HCT116 (cell line): ENCODE results near the gene CAPZB. TPM values are rescaled to one million over a fixed set of nuclear protein-coding genes. Genes with fewer than 3 reads are reported as not detected.

Experiments used
- ATAC-seq: fragments of 200-7000 bp; cut with Tn5 transposase; 2 replicates; pipeline ENCODE4 v1.9.1; 2020; ENCODE audit warnings: mild to moderate bottlenecking, moderate library complexity
- BruUV-seq: library from RNA; stranded (reverse); fragments of 400-500 nt; replicated peaks from 2 replicates; lab custom pipeline; 2021; lab: Mats Ljungman, UMichigan
- CTCF ChIA-PET: fragments of 300-600 bp; sonication (Branson Sonifier 250); formaldehyde crosslinking; loops from one replicate; lab custom pipeline; 2021; ENCODE audit warnings: antibody characterized with exemption; lab: Charles Lee
- POLR2A ChIA-PET: fragments of 300-600, 350-600 bp; sonication (Branson Sonifier 250); formaldehyde crosslinking; loops from one replicate; lab custom pipeline; 2021; ENCODE audit warnings: antibody characterized with exemption; lab: Charles Lee
- RAD21 ChIA-PET, 2 experiments: fragments of 300-600 bp; sonication (Branson Sonifier 250); formaldehyde crosslinking; loops; one replicate each; lab custom pipeline; 2023; ENCODE audit warnings: low total read pairs in 2 of 2; ENCODE audit not compliant: uncharacterized antibody in 2 of 2, unreplicated experiment in 2 of 2, low non-redundant PET in 1 of 2; lab: Charles Lee
- DNase-seq: peaks from one replicate; pipeline ENCODE4 v3.0.0-alpha.2; 2010; ENCODE audit warnings: low read depth, low spot score
- H2AFZ ChIP-seq: fragments of 200-600 bp; shearing (Covaris generic), sonication (generic); 2 replicates; pipeline ENCODE4 v1.6.1; 2017; ENCODE audit warnings: low read depth, mixed run types, mixed read lengths, antibody characterized with exemption, low read length; ENCODE audit not compliant: poor library complexity, severe bottlenecking
- H3K27ac ChIP-seq: 2 replicates; pipeline ENCODE4 v1.5.1; 2012; ENCODE audit warnings: low read depth, low read length
- H3K27me3 ChIP-seq: fragments of 200-600 bp; sonication (generic); 2 replicates; pipeline ENCODE4 v1.6.1; 2016; ENCODE audit warnings: mixed run types, low read length, mixed read lengths; ENCODE audit not compliant: insufficient read depth
- H3K36me3 ChIP-seq, 2 experiments: fragments of 200-500 bp in 1 of 2; fragments of 200-600 bp in 1 of 2; sonication (Bioruptor generic) in 1 of 2; sonication (generic) in 1 of 2; 2 replicates each; pipeline versions ENCODE4 v1.5.1 to v1.6.1; 2014 to 2016; ENCODE audit warnings: low read length in 2 of 2, inconsistent platforms in 1 of 2, mixed read lengths in 1 of 2, mixed run types in 1 of 2; ENCODE audit not compliant: insufficient read depth in 2 of 2, control insufficient read depth in 1 of 2
- H3K4me1 ChIP-seq, 2 experiments: fragments of 200-600 bp in 1 of 2; sonication (generic) in 1 of 2; 2 replicates each; pipeline versions ENCODE4 v1.5.1 to v1.6.1; 2012 to 2017; ENCODE audit warnings: low read length in 2 of 2, inconsistent platforms in 1 of 2, mild to moderate bottlenecking in 1 of 2, mixed read lengths in 1 of 2, mixed run types in 1 of 2, moderate library complexity in 1 of 2; ENCODE audit not compliant: insufficient read depth in 2 of 2, control insufficient read depth in 1 of 2
- H3K4me2 ChIP-seq: fragments of 200-600 bp; sonication (generic); 2 replicates; pipeline ENCODE4 v1.6.1; 2017; ENCODE audit warnings: mixed run types, low read length, mixed read lengths
- H3K4me3 ChIP-seq, 2 experiments: fragments of 200-600 bp in 1 of 2; sonication (generic) in 1 of 2; replicated peaks in 1 of 2; 2 replicates each; pipeline ENCODE4 v1.5.1; 2011 to 2016; ENCODE audit warnings: low read length in 2 of 2, control low read depth in 1 of 2, low read depth in 1 of 2, mild to moderate bottlenecking in 1 of 2, mixed read lengths in 1 of 2, mixed run types in 1 of 2
- H3K79me2 ChIP-seq: fragments of 200-600 bp; sonication (generic); 2 replicates; pipeline ENCODE4 v1.6.1; 2017; ENCODE audit warnings: mild to moderate bottlenecking, mixed run types, low read length, moderate library complexity, mixed read lengths; ENCODE audit not compliant: insufficient read depth
- H3K9ac ChIP-seq: fragments of 200-600 bp; sonication (generic); 2 replicates; pipeline ENCODE4 v1.6.1; 2016; ENCODE audit warnings: low read length, mixed read lengths
- H3K9me2 ChIP-seq: fragments of 200-600 bp; sonication (generic), shearing (Covaris generic); 2 replicates; pipeline ENCODE4 v1.6.1; 2017; ENCODE audit warnings: mixed run types, mild to moderate bottlenecking, moderate library complexity; ENCODE audit not compliant: insufficient read depth
- H3K9me3 ChIP-seq, 2 experiments: fragments of 200-500 bp in 1 of 2; fragments of 200-600 bp in 1 of 2; sonication (Bioruptor generic) in 1 of 2; sonication (generic) in 1 of 2; 2 replicates each; pipeline ENCODE4 v1.6.1; 2014 to 2017; ENCODE audit warnings: low read length in 2 of 2, mixed read lengths in 2 of 2, inconsistent platforms in 1 of 2, low read depth in 1 of 2, mild to moderate bottlenecking in 1 of 2, mixed run types in 1 of 2, moderate library complexity in 1 of 2; ENCODE audit not compliant: control insufficient read depth in 1 of 2, insufficient read depth in 1 of 2
- H4K20me1 ChIP-seq: fragments of 200-600 bp; sonication (generic), shearing (Covaris generic); 2 replicates; pipeline ENCODE4 v1.6.1; 2017; ENCODE audit warnings: mixed run types, mild to moderate bottlenecking, moderate library complexity; ENCODE audit not compliant: insufficient read depth
- CBX3 ChIP-seq: IDR thresholded peaks from 2 replicates; pipeline ENCODE4 v1.6.1; 2012; ENCODE audit warnings: low read depth
- ELF1 ChIP-seq: IDR thresholded peaks from 2 replicates; pipeline ENCODE4 v1.6.1; 2012; ENCODE audit warnings: low read depth, borderline replicate concordance
- FOSL1 ChIP-seq: IDR thresholded peaks from 2 replicates; pipeline ENCODE4 v1.6.1; 2012; ENCODE audit warnings: low read depth
- JUND ChIP-seq: IDR thresholded peaks from 2 replicates; pipeline ENCODE4 v1.6.1; 2012
- POLR2A ChIP-seq: IDR thresholded peaks from 2 replicates; pipeline ENCODE4 v1.7.0; 2011; ENCODE audit warnings: borderline replicate concordance; ENCODE audit not compliant: insufficient read depth, insufficient read length; ENCODE audit errors: extremely low read depth
- SP1 ChIP-seq: IDR thresholded peaks from 2 replicates; pipeline ENCODE4 v1.6.1; 2012; ENCODE audit warnings: low read depth
- SRF ChIP-seq: IDR thresholded peaks from 2 replicates; pipeline ENCODE4 v1.6.1; 2012; ENCODE audit warnings: low read depth
- TCF7L2 ChIP-seq: IDR thresholded peaks from 2 replicates; pipeline ENCODE4 v1.7.0; 2011; ENCODE audit warnings: borderline replicate concordance, inconsistent platforms; ENCODE audit not compliant: insufficient read depth, insufficient read length; ENCODE audit errors: extremely low read depth
- ZFX ChIP-seq: fragments of 450-650 bp; IDR thresholded peaks from 2 replicates; pipeline ENCODE4 v1.6.1; 2017
- ZNF274 ChIP-seq: fragments of 200-500 bp; sonication (Bioruptor generic); IDR thresholded peaks from 2 replicates; pipeline ENCODE4 v1.6.1; 2014; ENCODE audit warnings: mild to moderate bottlenecking, low read depth, low read length, inconsistent platforms
- intact Hi-C: fragments of 100-400 bp; cut with micrococcal nuclease; formaldehyde crosslinking; loops from 2 replicates; pipeline ENCODE4 v1.10.0; 2022
- total RNA-seq: library from RNA; stranded (reverse); gene quantifications from one replicate; pipeline ENCODE4 v1.2.1, GENCODE V29; 2021; ENCODE audit not compliant: unreplicated experiment
- TF ChIP-seq, protein P1 (sequence below): IDR thresholded peaks from 2 replicates; pipeline ENCODE4 v1.6.1; 2012
- TF ChIP-seq, protein P2 (sequence below): IDR thresholded peaks from 2 replicates; pipeline ENCODE4 v1.6.1; 2012; ENCODE audit warnings: low read depth
- TF ChIP-seq, protein P3 (sequence below): IDR thresholded peaks from 2 replicates; pipeline ENCODE4 v1.6.1; 2011; ENCODE audit warnings: mild to moderate bottlenecking, low read length, moderate library complexity; ENCODE audit not compliant: insufficient replicate concordance; ENCODE audit errors: extremely low read depth

CAPZB gene
- total RNA-seq, 1 experiment from 2014 or later: 203 TPM

DNA sequence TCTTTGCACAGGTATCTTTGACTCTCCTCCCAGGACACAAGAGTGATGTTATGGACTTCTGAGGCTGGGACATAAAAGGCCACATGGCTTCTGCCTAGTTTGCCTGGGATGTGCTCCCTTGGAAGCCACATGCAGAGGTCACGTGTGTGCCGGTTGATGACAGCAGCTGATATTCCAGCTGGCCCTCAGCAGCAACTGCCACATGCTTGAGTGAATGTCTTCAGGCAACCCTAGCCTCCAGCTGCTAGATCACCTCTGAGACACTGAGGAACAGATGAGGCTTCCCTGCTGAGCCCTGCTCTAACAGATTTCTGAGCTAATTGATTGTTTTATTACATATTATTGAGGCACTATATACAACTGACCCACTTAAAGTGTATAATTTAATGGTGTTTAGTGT is 185.1 kb downstream of the CAPZB start:
- Histone ChIP-seq H2AFZ (no peak overlapping the region), H3K27me3 (no peaks in the 10 kb centered on the region), H3K79me2 (no peaks in the 10 kb centered on the region), H3K9me3 (peaks cover 0 to under 1% of the 10 kb centered on the region in 2 experiments; a peak in 1 of 4 replicates), H3K4me1 (no peaks in the 10 kb centered on the region), H3K9ac (no peak overlapping the region), H3K9me2 (no peaks in the 10 kb centered on the region), H4K20me1 (no peaks in the 10 kb centered on the region), H3K4me2 (no peak overlapping the region), H3K36me3 (peaks cover 17 to 18% of the 10 kb centered on the region in 2 experiments), H3K27ac (no peak overlapping the region), H3K4me3 (no peak overlapping the region)
- DNase-seq (no peak), ATAC-seq (no peak)
- ChIA-PET POLR2A (no interaction called here), RAD21 (no interaction called here), CTCF (no interaction called here)
- TF ChIP-seq ZNF274 (no peak), FOSL1 (no peak), ELF1 (no peak)
- TF ChIP-seq, protein P1, sequence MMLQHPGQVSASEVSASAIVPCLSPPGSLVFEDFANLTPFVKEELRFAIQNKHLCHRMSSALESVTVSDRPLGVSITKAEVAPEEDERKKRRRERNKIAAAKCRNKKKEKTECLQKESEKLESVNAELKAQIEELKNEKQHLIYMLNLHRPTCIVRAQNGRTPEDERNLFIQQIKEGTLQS: no peak
- TF ChIP-seq, protein P2, sequence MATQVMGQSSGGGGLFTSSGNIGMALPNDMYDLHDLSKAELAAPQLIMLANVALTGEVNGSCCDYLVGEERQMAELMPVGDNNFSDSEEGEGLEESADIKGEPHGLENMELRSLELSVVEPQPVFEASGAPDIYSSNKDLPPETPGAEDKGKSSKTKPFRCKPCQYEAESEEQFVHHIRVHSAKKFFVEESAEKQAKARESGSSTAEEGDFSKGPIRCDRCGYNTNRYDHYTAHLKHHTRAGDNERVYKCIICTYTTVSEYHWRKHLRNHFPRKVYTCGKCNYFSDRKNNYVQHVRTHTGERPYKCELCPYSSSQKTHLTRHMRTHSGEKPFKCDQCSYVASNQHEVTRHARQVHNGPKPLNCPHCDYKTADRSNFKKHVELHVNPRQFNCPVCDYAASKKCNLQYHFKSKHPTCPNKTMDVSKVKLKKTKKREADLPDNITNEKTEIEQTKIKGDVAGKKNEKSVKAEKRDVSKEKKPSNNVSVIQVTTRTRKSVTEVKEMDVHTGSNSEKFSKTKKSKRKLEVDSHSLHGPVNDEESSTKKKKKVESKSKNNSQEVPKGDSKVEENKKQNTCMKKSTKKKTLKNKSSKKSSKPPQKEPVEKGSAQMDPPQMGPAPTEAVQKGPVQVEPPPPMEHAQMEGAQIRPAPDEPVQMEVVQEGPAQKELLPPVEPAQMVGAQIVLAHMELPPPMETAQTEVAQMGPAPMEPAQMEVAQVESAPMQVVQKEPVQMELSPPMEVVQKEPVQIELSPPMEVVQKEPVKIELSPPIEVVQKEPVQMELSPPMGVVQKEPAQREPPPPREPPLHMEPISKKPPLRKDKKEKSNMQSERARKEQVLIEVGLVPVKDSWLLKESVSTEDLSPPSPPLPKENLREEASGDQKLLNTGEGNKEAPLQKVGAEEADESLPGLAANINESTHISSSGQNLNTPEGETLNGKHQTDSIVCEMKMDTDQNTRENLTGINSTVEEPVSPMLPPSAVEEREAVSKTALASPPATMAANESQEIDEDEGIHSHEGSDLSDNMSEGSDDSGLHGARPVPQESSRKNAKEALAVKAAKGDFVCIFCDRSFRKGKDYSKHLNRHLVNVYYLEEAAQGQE: no peak
- BruUV-seq: no TSS peak
- intact Hi-C loops: no loop called here

DNA sequence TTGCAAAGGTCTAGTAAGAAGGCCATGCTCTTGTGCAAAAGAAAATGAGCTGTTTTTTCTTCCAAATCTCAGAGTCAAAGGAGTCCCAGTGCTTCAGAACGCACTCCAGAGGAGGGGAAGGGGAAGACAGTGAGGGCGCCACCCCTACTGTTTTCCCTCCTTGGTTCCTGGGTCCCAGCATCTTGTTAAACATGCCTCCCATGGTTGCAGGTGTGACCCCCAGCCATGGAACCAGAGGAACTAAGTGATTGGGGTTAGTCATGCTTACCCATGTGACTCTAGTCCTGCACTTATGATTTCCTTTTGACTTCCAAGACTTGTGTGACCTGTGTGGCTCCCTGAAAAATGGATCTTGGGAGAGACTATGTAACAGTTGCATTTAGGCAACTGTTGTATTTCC is 190.7 kb downstream of the CAPZB start:
- DNase-seq: no peak
- H3K4me1 ChIP-seq: no peaks in the 10 kb centered on the region
- no TSS peak for BruUV-seq
- H3K79me2 ChIP-seq: no peaks in the 10 kb centered on the region
- H3K36me3 ChIP-seq: no peaks in the 10 kb centered on the region
- ChIA-PET RAD21 (no interaction called here), POLR2A (no interaction called here), CTCF (no interaction called here)
- no peak overlapping the region for H3K9ac ChIP-seq
- peaks cover 0 to 5% of the 10 kb centered on the region in 2 experiments; a peak in 1 of 4 replicates for H3K9me3 ChIP-seq
- H3K27ac ChIP-seq: no peak overlapping the region
- H3K4me2 ChIP-seq: no peak overlapping the region
- TF ChIP-seq SP1 (no peak), ZFX (no peak), POLR2A (no peak), TCF7L2 (no peak), SRF (no peak), JUND (no peak), FOSL1 (no peak), ZNF274 (no peak), CBX3 (no peak)
- TF ChIP-seq, protein P3, sequence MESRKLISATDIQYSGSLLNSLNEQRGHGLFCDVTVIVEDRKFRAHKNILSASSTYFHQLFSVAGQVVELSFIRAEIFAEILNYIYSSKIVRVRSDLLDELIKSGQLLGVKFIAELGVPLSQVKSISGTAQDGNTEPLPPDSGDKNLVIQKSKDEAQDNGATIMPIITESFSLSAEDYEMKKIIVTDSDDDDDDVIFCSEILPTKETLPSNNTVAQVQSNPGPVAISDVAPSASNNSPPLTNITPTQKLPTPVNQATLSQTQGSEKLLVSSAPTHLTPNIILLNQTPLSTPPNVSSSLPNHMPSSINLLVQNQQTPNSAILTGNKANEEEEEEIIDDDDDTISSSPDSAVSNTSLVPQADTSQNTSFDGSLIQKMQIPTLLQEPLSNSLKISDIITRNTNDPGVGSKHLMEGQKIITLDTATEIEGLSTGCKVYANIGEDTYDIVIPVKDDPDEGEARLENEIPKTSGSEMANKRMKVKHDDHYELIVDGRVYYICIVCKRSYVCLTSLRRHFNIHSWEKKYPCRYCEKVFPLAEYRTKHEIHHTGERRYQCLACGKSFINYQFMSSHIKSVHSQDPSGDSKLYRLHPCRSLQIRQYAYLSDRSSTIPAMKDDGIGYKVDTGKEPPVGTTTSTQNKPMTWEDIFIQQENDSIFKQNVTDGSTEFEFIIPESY: no peak
- TF ChIP-seq, protein P1: no peak
- H3K4me3 ChIP-seq: no peak overlapping the region
- ATAC-seq: no peak
- H3K9me2 ChIP-seq: no peaks in the 10 kb centered on the region
- H3K27me3 ChIP-seq: no peaks in the 10 kb centered on the region
- no peaks in the 10 kb centered on the region for H4K20me1 ChIP-seq
- intact Hi-C loops: no loop called here
- H2AFZ ChIP-seq: no peak overlapping the region
